Hepatocyte (in vitro differentiated cells): ENCODE data around the gene MATN4. TPM values are rescaled to one million over a fixed set of nuclear protein-coding genes. Genes with fewer than 3 reads are reported as not detected.

Source experiments
- DNase-seq: peaks from one replicate; pipeline ENCODE4 v3.0.0-alpha.2; 2016; ENCODE audit warnings: low spot score
- H2AFZ ChIP-seq: fragments of 200-600 bp; sonication (generic); 2 replicates; pipeline ENCODE4 v1.6.0; 2016; ENCODE audit warnings: antibody characterized with exemption, mild to moderate bottlenecking
- H3K27ac ChIP-seq: fragments of 200-600 bp; sonication (generic); 2 replicates; pipeline ENCODE4 v1.5.1; 2016; ENCODE audit warnings: mild to moderate bottlenecking
- H3K27me3 ChIP-seq: fragments of 200-600 bp; sonication (generic); 2 replicates; pipeline ENCODE4 v1.6.1; 2016
- H3K36me3 ChIP-seq: fragments of 200-600 bp; sonication (generic); replicated peaks from 2 replicates; pipeline ENCODE4 v1.5.1; 2016; ENCODE audit warnings: low read depth; ENCODE audit not compliant: insufficient read depth
- H3K4me1 ChIP-seq: fragments of 200-600 bp; sonication (generic); 2 replicates; pipeline ENCODE4 v1.5.1; 2016; ENCODE audit warnings: mild to moderate bottlenecking, moderate library complexity; ENCODE audit not compliant: insufficient read depth
- H3K4me2 ChIP-seq: fragments of 200-600 bp; sonication (generic); 2 replicates; pipeline ENCODE4 v1.6.0; 2016
- H3K4me3 ChIP-seq: fragments of 200-600 bp; sonication (generic); 2 replicates; pipeline ENCODE4 v1.5.1; 2016; ENCODE audit warnings: mild to moderate bottlenecking
- H3K79me2 ChIP-seq: fragments of 200-600 bp; sonication (generic); 2 replicates; pipeline ENCODE4 v1.6.0; 2017; ENCODE audit warnings: mild to moderate bottlenecking
- H3K9me2 ChIP-seq: fragments of 200-600 bp; sonication (generic); replicated peaks from 2 replicates; pipeline ENCODE4 v1.6.0; 2017; ENCODE audit warnings: mild to moderate bottlenecking; ENCODE audit not compliant: insufficient read depth
- H3K9me3 ChIP-seq: fragments of 200-600 bp; sonication (generic); 2 replicates; pipeline ENCODE4 v1.5.1; 2016; ENCODE audit warnings: low read depth, mild to moderate bottlenecking
- H4K20me1 ChIP-seq: fragments of 200-600 bp; sonication (generic); 2 replicates; pipeline ENCODE4 v1.6.0; 2016; ENCODE audit warnings: mild to moderate bottlenecking; ENCODE audit not compliant: insufficient read depth, poor library complexity, severe bottlenecking
- EZH2phosphoT487 ChIP-seq: fragments of 200-600 bp; sonication (generic); IDR thresholded peaks from one replicate; pipeline ENCODE4 v1.6.1; 2018; ENCODE audit warnings: antibody characterized with exemption, mild to moderate bottlenecking, low read depth, moderate library complexity; ENCODE audit not compliant: unreplicated experiment, severe bottlenecking
- WGBS: methylation state at CpG from one replicate; pipeline ENCODE4 v1.1.6; 2016; ENCODE audit warnings: low lambda C conversion rate; ENCODE audit errors: missing lambda C conversion rate; 5-methylcytosine and 5-hydroxymethylcytosine counted together
- polyA plus RNA-seq: library from polyadenylated mRNA; unstranded; fragments of >200 nt; fragmentation: Nextera tagmentation; extraction: Ambion mirVana; gene quantifications from 2 replicates; pipeline ENCODE4 v1.2.1, GENCODE V29; 2016
- total RNA-seq: library from RNA; depleted of rRNA; stranded (reverse); fragments of >200 nt; gene quantifications from 2 replicates; pipeline ENCODE4 v1.2.3, GENCODE V29; 2014

The MATN4 gene
- total and polyA plus RNA-seq, 2 experiments from 2014 or later, result 0.57 TPM; not detected in 1

- Histone ChIP-seq H3K9me3 (no peaks in the 10 kb centered on the region), H3K79me2 (no peaks in the 10 kb centered on the region), H3K4me1 (no peaks in the 10 kb centered on the region), H3K36me3 (no peaks in the 10 kb centered on the region), H3K4me3 (no peak overlapping the region), H3K27ac (no peak overlapping the region), H3K27me3 (peaks cover 25% of the 10 kb centered on the region), H3K4me2 (no peak overlapping the region), H4K20me1 (no peaks in the 10 kb centered on the region), H2AFZ (no peak overlapping the region), H3K9me2 (no peaks in the 10 kb centered on the region)
- TF ChIP-seq EZH2phosphoT487, result no peak
- DNase-seq, result no peak
- 74% methylated on average over 6 of the region's 6 CpGs for WGBS
Measured at GRCh38 chr20:45246109-45246508, 62.0 kb downstream of the MATN4 start.

Other genes starting within 250 kb of the MATN4 start
- 0.24 and 0.43 TPM in 2 replicates for gene KCNS1, start 207.2 kb downstream of the MATN4 start, total RNA-seq
- gene KCNS1, start 207.2 kb downstream of the MATN4 start, polyA plus RNA-seq, result 0.28 and 0.42 TPM in 2 replicates
- gene WFDC5, start 193.1 kb downstream of the MATN4 start, total RNA-seq, result 0.47 TPM in 1 of 2 replicates, not detected in the other
- not detected in 2 replicates for gene WFDC5, start 193.1 kb downstream of the MATN4 start, polyA plus RNA-seq
- not detected in 2 replicates for gene WFDC12, start 183.8 kb downstream of the MATN4 start, total RNA-seq
- gene WFDC12, start 183.8 kb downstream of the MATN4 start, polyA plus RNA-seq, result not detected in 2 replicates
- 4.8 and 5.7 TPM in 2 replicates for gene PI3, start 133.4 kb downstream of the MATN4 start, total RNA-seq
- 19.8 and 28.9 TPM in 2 replicates for gene PI3, start 133.4 kb downstream of the MATN4 start, polyA plus RNA-seq
- not detected in 2 replicates for gene SEMG1, start 101.3 kb downstream of the MATN4 start, total RNA-seq
- not detected in 2 replicates for gene SEMG1, start 101.3 kb downstream of the MATN4 start, polyA plus RNA-seq
- gene SEMG2, start 86.9 kb downstream of the MATN4 start, total RNA-seq, result not detected in 2 replicates
- gene SEMG2, start 86.9 kb downstream of the MATN4 start, polyA plus RNA-seq, result not detected in 2 replicates
- gene SLPI, start 53.7 kb downstream of the MATN4 start, total RNA-seq, result 1,143 and 1,330 TPM in 2 replicates
- 9,786 and 10,154 TPM in 2 replicates for gene SLPI, start 53.7 kb downstream of the MATN4 start, polyA plus RNA-seq
- not detected in 2 replicates for gene RBPJL, start 1.5 kb downstream of the MATN4 start, total RNA-seq
- gene RBPJL, start 1.5 kb downstream of the MATN4 start, polyA plus RNA-seq, result not detected in 2 replicates
- gene SDC4, start 40.1 kb upstream of the MATN4 start, total RNA-seq, result 191 and 194 TPM in 2 replicates
- gene SDC4, start 40.1 kb upstream of the MATN4 start, polyA plus RNA-seq, result 159 and 178 TPM in 2 replicates
- gene SYS1, start 54.9 kb upstream of the MATN4 start, total RNA-seq, result 42.0 and 50.7 TPM in 2 replicates
- gene SYS1, start 54.9 kb upstream of the MATN4 start, polyA plus RNA-seq, result 28.9 and 35.8 TPM in 2 replicates
- not detected in 2 replicates for gene TP53TG5, start 70.0 kb upstream of the MATN4 start, total RNA-seq
- 0.23 TPM in 1 of 2 replicates, not detected in the other for gene TP53TG5, start 70.0 kb upstream of the MATN4 start, polyA plus RNA-seq
- 12.3 and 12.8 TPM in 2 replicates for gene DBNDD2, start 100.0 kb upstream of the MATN4 start, total RNA-seq
- gene DBNDD2, start 100.0 kb upstream of the MATN4 start, polyA plus RNA-seq, result 11.1 and 17.9 TPM in 2 replicates
- gene PIGT, start 107.8 kb upstream of the MATN4 start, total RNA-seq, result 67.1 TPM in 2 replicates
- 163 and 168 TPM in 2 replicates for gene PIGT, start 107.8 kb upstream of the MATN4 start, polyA plus RNA-seq
- gene WFDC2, start 161.5 kb upstream of the MATN4 start, total RNA-seq, result 12.6 and 16.7 TPM in 2 replicates
- gene WFDC2, start 161.5 kb upstream of the MATN4 start, polyA plus RNA-seq, result 92.1 and 99.1 TPM in 2 replicates
- not detected in 2 replicates for gene SPINT3, start 207.3 kb upstream of the MATN4 start, total RNA-seq
- gene SPINT3, start 207.3 kb upstream of the MATN4 start, polyA plus RNA-seq, result not detected in 2 replicates
- gene WFDC6, start 231.2 kb upstream of the MATN4 start, total RNA-seq, result not detected in 2 replicates
- gene WFDC6, start 231.2 kb upstream of the MATN4 start, polyA plus RNA-seq, result not detected in 2 replicates
- not detected in 2 replicates for gene EPPIN, start 239.1 kb upstream of the MATN4 start, total RNA-seq
- not detected in 2 replicates for gene EPPIN, start 239.1 kb upstream of the MATN4 start, polyA plus RNA-seq